Heart right ventricle (tissue), 16 donors: ENCODE measurements around the gene RXRA. TPM values are rescaled to one million over a fixed set of nuclear protein-coding genes. Genes with fewer than 3 reads are reported as not detected.

Experiments used
- ATAC-seq, 8 donors: fragments of 200-7000 bp; cut with Tn5 transposase; one replicate each; pipeline ENCODE4 v1.9.1; 2020; ENCODE audit warnings: mild to moderate bottlenecking in 8 of 8, moderate library complexity in 8 of 8, moderate number of reproducible peaks in 1 of 8
- DNase-seq, 2 donors: peaks; one replicate each; pipeline ENCODE4 v3.0.0-alpha.2; 2020
- H3K27ac ChIP-seq, 10 donors: fragments of 200-600 bp; sonication (generic) in 2 of 10; one replicate each; pipeline versions ENCODE4 v1.5.0 to v1.8.0; 2020 to 2022; ENCODE audit warnings: mild to moderate bottlenecking in 3 of 10
- H3K27me3 ChIP-seq, 7 donors: fragments of 200-600 bp; one replicate each; pipeline ENCODE4 v1.8.0; 2021 to 2022; ENCODE audit warnings: mild to moderate bottlenecking in 2 of 7
- H3K36me3 ChIP-seq, 9 donors: fragments of 200-600 bp; sonication (generic) in 1 of 9; one replicate each; pipeline versions ENCODE4 v1.5.0 to v1.8.0; 2020 to 2022; ENCODE audit warnings: mild to moderate bottlenecking in 2 of 9
- H3K4me1 ChIP-seq, 9 donors: fragments of 200-600 bp; sonication (generic) in 1 of 9; one replicate each; pipeline versions ENCODE4 v1.5.0 to v1.8.0; 2020 to 2022; ENCODE audit warnings: mild to moderate bottlenecking in 4 of 9
- H3K4me3 ChIP-seq, 10 donors: fragments of 200-600 bp; sonication (generic) in 2 of 10; one replicate each; pipeline versions ENCODE4 v1.5.0 to v1.8.0; 2020 to 2022; ENCODE audit warnings: mild to moderate bottlenecking in 7 of 10, moderate library complexity in 2 of 10
- H3K9me3 ChIP-seq, 11 donors: fragments of 200-600 bp in 10 of 11; sonication (generic) in 2 of 11; one replicate each; pipeline versions ENCODE4 v1.5.0 to v1.8.0; 2013 to 2022; ENCODE audit warnings: mild to moderate bottlenecking in 2 of 11, control low read depth in 1 of 11, moderate library complexity in 1 of 11
- WGBS, 2 donors: extraction: QIAGEN DNeasy Blood & Tissue Kit; methylation state at CpG; one replicate each; pipeline ENCODE4 v1.1.7; 2013; ENCODE audit warnings: inconsistent platforms in 1 of 2; 5-methylcytosine and 5-hydroxymethylcytosine counted together
- intact Hi-C, 10 donors: fragments of 100-400 bp; cut with DNase I; formaldehyde crosslinking; loops; one replicate each; pipeline versions ENCODE4 v1.11.1 to v1.14.2; 2022
- polyA plus RNA-seq, 2 donors: library from polyadenylated mRNA; stranded (reverse); fragments of 200-250 nt; gene quantifications; one replicate each; pipeline ENCODE4 v1.2.3, GENCODE V29; 2013
- total RNA-seq, 10 donors: library from RNA; stranded (reverse); fragmentation: NEBNext Ultra II Directional in 3 of 10; extraction: Animal tissue kit (Norgen Biotek cat#: 25700) in 3 of 10; gene quantifications; one replicate each; pipeline versions ENCODE4 v1.2.1 to v1.2.4, GENCODE V29; 2021 to 2023
- TF ChIP-seq, protein P1 (sequence below), 9 donors: fragments of 200-600 bp; sonication (generic) in 2 of 9; IDR thresholded peaks; one replicate each; pipeline versions ENCODE4 v1.5.0 to v1.8.0; 2021 to 2022; ENCODE audit warnings: antibody characterized with exemption in 9 of 9, mild to moderate bottlenecking in 5 of 9, moderate library complexity in 1 of 9
- donor health status: Arrhythmogenic right ventricular cardiomyopathy.
- donor health status: ischemic (EF 13 %, LVEDD 7.1; RV severe dilation, severe dysfunction).
- donor health status: healthy with polysubstance abuse.
- donor health status: DM: no; HTN: yes; CAD: no.
- donor health status: DM: no; HTN: no; CAD: no.
- donor health status: ischemic (EF 25% LVEDD 6.9; RV normal size, moderate dysfunction).
- donor health status: ischemic (EF 25% LVEDD 5.7; RV mildly dilated, moderate dysfunction).
- donor health status: healthy.
- donor health status: DM: yes; HTN: yes; CAD: no.
- donor health status: Ischemic cardiomyopathy.
- donor health status: ischemic (EF 35%, LVEDD 5.7; RV mildly dilated, moderate dysfunction).
- donor health status: nonischemic (EF 11% LVEDD 7.7; RV severe dilation, severe dysfunction).
- donor health status: DM: yes; HTN: yes; CAD: no.
- donor health status: PGD.
- donor health status: ischemic (EF 29% LVEDD 5.4; RV normal size, mild dysfunction).
- donor health status: nonischemic (EF 23%, LVEDD 6.1; RV moderate dilation, normal function).

The RXRA gene
- total and polyA plus RNA-seq, 12 donors, result 22.6 to 92.3 (median 42.0) TPM

DNA sequence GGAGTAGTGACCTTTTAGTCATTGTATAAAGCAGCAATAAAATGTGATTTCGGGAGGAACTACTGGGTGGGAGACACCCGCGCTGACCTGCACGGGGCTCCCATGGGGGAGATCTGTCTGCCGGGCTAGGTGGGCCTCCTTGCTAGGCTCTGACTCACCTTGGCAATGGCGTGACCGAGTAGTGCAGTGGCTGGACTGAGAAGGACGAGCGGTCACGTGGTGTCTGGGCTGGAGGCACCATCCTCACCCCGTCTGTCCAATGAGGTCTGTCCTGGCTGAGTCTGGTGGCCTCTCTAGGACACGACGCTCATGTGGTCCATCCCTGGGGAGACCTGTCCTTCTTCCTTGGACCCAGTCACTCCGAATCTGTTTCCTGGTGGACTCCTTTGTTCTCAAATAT lies 151.7 kb downstream of the RXRA start:
- TF ChIP-seq, protein P1, sequence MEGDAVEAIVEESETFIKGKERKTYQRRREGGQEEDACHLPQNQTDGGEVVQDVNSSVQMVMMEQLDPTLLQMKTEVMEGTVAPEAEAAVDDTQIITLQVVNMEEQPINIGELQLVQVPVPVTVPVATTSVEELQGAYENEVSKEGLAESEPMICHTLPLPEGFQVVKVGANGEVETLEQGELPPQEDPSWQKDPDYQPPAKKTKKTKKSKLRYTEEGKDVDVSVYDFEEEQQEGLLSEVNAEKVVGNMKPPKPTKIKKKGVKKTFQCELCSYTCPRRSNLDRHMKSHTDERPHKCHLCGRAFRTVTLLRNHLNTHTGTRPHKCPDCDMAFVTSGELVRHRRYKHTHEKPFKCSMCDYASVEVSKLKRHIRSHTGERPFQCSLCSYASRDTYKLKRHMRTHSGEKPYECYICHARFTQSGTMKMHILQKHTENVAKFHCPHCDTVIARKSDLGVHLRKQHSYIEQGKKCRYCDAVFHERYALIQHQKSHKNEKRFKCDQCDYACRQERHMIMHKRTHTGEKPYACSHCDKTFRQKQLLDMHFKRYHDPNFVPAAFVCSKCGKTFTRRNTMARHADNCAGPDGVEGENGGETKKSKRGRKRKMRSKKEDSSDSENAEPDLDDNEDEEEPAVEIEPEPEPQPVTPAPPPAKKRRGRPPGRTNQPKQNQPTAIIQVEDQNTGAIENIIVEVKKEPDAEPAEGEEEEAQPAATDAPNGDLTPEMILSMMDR (IDR thresholded peaks at IDR 0.05), result no peak
- ATAC-seq, result no peak
- WGBS, 2 donors, result 95% methylated on average over 14 of the region's 14 CpGs
- peaks cover 14 to 42% (median 25%) of the 10 kb centered on the region in 9 donors for H3K4me1 ChIP-seq
- intact Hi-C loops, result no loop called here
- no peaks in the 10 kb centered on the region for H3K36me3 ChIP-seq
- H3K4me3 ChIP-seq, result no peak overlapping the region
- no peak overlapping the region for H3K27ac ChIP-seq
- no peak for DNase-seq
- H3K27me3 ChIP-seq, result no peaks in the 10 kb centered on the region
- H3K9me3 ChIP-seq, result no peaks in the 10 kb centered on the region

DNA sequence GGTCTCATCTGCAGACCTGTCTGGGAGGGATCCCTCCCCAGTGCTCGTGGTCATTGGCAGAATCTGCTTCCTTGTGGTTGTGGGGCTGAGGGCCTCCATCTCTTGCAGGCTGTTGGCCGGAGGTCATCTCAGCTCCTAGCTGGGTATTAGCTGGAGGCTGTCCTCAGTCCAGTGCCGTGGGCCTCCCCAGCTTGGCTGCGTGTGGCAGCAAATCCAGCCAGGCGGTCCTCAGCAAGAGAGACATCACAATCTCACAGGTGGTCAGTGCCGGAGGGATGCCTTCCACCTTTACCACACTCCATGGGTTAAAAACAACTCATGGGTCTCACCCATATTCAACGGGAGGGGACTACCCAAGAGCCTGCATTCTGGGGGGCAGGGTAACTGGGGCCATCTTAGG lies 155.5 kb downstream of the RXRA start:
- H3K9me3 ChIP-seq, result no peaks in the 10 kb centered on the region
- DNase-seq, result no peak
- peaks cover 0 to 8% (median 0%) of the 10 kb centered on the region in 9 donors for H3K4me1 ChIP-seq
- 83 to 91% methylated on average over 7 of the region's 7 CpGs for WGBS, 2 donors
- no peak overlapping the region for H3K4me3 ChIP-seq
- no peaks in the 10 kb centered on the region for H3K36me3 ChIP-seq
- TF ChIP-seq, protein P1 (IDR thresholded peaks at IDR 0.05), result no peak
- intact Hi-C loops, result no loop called here
- peaks cover 0 to 5% (median 0%) of the 10 kb centered on the region in 7 donors for H3K27me3 ChIP-seq
- no peak overlapping the region for H3K27ac ChIP-seq
- no peak for ATAC-seq

DNA sequence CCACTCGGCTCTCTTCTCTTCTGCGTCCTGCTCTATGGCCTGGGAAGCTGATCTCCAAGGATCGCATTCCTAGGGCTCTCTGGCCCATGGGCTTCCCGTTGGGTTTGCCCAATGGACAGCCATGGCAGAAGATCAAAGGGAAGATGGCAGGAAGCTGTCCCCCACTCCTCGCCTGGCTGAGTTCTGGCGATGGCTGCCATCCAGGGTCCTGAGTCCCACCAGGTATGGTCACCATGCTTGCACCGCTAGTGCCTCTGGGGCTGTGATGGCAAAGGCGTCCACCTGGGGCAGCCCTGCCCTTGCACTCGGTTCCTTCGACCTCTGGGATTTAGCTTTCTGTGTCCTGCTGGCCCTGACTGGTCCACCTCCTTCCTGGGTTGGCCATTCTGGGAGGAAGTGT lies 156.0 kb downstream of the RXRA start:
- DNase-seq (no peak), ATAC-seq (no peak)
- TF ChIP-seq, protein P1 (IDR thresholded peaks at IDR 0.05), result no peak
- H3K27ac ChIP-seq, result no peak overlapping the region
- no peaks in the 10 kb centered on the region for H3K36me3 ChIP-seq
- H3K4me3 ChIP-seq, result no peak overlapping the region
- peaks cover 0 to 5% (median 0%) of the 10 kb centered on the region in 9 donors for H3K4me1 ChIP-seq
- 83 to 91% methylated on average over 10 of the region's 10 CpGs for WGBS, 2 donors
- no peaks in the 10 kb centered on the region for H3K9me3 ChIP-seq
- intact Hi-C loops, result no loop called here
- peaks cover 0 to 5% (median 0%) of the 10 kb centered on the region in 7 donors for H3K27me3 ChIP-seq

DNA sequence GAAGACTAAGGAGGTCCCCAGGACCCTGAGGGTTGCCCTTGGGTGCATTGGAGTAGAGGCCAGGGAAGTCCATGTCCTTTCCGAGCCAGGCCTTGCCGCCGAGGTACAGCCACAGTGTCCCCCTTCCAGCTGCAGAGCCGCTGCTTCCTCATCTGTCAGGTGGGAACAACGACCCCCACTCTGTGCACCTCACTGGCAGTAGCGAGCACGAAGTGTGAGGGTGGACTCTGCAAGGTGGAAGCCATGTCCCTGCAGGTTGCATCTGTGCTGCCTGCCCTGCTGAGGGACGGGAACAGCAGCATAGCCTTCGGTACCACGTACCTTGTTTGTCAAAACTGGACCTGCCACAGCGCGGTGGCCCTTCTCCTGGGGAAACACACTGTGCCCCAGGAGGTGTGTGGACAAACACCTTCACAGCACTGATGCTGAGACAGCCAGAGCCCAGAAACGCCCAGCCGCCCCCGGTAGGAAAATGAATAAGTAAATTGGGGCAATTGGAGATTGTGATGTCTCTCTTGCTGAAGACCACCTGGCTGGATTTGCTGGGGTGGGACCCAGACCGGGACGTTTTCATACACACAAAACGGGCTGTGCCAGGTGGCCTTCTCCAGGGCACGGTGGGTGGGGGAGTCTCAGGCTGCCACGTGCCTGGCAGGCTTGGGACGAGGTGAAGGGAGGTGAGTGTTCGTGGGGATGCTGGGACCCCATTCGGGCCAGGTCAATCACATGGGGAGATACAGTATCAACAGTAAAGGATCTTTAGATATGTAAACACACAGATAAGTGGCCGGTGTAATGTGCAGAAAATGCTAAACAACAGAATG lies 157.3 kb downstream of the RXRA start:
- ATAC-seq (no peak), DNase-seq (no peak)
- no peaks in the 10 kb centered on the region for H3K9me3 ChIP-seq
- no peak overlapping the region for H3K27ac ChIP-seq
- intact Hi-C loops, result no loop called here
- H3K4me3 ChIP-seq, result no peak overlapping the region
- no peaks in the 10 kb centered on the region for H3K36me3 ChIP-seq
- TF ChIP-seq, protein P1 (IDR thresholded peaks at IDR 0.05), result no peak
- peaks cover 0 to 3% (median 0%) of the 10 kb centered on the region in 9 donors for H3K4me1 ChIP-seq
- 88 to 92% methylated on average over 24 of the region's 24 CpGs for WGBS, 2 donors
- H3K27me3 ChIP-seq, result peaks cover 0 to 9% (median 0%) of the 10 kb centered on the region in 7 donors
